GM13977 (cell line): ENCODE measurements around the gene PHRF1.

ENCODE experiments used
- DNase-seq: peaks from one replicate; pipeline ENCODE4 v3.0.0; 2012; ENCODE audit warnings: low spot score
- in situ Hi-C: fragments of 300-500 bp; cut with MboI; formaldehyde crosslinking; loops from one replicate; pipeline ENCODE4 v1.12.0; 2022; ENCODE audit warnings: low sequenced_read_pairs, low pct_unique_long_range_greater_than_20kb, mixed read lengths, inconsistent platforms; ENCODE audit not compliant: unreplicated experiment
- TF ChIP-seq, protein P1 (sequence below): IDR thresholded peaks from 2 replicates; pipeline ENCODE4 v1.5.1; 2012; ENCODE audit warnings: mild to moderate bottlenecking, control low read depth; ENCODE audit not compliant: insufficient read depth; ENCODE audit errors: extremely low read depth, missing control alignments

Gene PHRF1

DNA sequence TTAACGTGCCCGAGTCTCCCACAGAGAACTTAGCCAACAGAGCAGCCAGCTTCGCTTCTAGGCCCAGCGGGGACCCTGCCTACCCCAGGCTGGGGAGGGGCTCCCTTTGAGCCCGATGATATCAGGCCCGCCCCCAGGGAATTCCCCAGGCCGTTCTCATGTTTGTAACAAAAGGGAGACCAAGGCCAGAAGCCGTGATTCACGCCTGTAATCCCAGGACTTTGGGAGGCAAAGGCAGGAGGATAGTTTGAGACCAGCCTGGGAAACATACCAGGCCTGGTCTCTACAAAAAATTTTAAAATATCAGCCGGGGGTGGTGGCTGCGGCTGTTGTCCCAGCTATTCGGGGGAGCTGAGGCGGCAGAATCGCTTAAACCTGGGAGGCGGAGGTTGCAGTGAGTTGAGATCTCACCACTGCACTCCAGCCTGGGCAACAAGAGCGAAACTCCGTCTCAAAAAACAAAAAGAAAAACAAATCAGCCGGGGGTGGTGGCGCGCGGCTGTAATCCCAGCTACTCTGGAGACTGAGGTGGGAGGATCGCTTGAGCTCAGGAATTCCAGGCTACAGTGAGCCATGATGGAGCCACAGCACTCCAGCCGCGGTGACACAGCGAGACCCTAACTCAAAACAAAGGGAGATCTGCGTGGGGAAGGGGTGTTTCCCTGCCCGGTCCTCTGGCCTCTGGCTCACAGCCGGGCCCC, 62.5 kb downstream of the PHRF1 start:
- in situ Hi-C loops: no loop called here
- no peak for DNase-seq
- TF ChIP-seq, protein P1, sequence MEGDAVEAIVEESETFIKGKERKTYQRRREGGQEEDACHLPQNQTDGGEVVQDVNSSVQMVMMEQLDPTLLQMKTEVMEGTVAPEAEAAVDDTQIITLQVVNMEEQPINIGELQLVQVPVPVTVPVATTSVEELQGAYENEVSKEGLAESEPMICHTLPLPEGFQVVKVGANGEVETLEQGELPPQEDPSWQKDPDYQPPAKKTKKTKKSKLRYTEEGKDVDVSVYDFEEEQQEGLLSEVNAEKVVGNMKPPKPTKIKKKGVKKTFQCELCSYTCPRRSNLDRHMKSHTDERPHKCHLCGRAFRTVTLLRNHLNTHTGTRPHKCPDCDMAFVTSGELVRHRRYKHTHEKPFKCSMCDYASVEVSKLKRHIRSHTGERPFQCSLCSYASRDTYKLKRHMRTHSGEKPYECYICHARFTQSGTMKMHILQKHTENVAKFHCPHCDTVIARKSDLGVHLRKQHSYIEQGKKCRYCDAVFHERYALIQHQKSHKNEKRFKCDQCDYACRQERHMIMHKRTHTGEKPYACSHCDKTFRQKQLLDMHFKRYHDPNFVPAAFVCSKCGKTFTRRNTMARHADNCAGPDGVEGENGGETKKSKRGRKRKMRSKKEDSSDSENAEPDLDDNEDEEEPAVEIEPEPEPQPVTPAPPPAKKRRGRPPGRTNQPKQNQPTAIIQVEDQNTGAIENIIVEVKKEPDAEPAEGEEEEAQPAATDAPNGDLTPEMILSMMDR: no peak

DNA sequence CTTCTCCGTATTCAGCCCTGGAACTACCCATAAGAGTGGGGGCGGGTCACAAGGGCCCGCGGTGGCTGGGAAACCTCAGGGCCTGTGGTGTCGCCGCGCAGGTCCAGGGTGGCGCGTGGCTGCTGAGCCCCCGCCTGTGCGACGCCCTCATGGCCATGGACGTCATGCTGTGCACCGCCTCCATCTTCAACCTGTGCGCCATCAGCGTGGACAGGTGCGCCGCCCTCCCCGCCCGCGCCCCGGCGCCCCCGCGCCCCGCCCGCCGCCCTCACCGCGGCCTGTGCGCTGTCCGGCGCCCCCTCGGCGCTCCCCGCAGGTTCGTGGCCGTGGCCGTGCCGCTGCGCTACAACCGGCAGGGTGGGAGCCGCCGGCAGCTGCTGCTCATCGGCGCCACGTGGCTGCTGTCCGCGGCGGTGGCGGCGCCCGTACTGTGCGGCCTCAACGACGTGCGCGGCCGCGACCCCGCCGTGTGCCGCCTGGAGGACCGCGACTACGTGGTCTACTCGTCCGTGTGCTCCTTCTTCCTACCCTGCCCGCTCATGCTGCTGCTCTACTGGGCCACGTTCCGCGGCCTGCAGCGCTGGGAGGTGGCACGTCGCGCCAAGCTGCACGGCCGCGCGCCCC, 63.2 kb downstream of the PHRF1 start:
- no peak for DNase-seq
- in situ Hi-C loops: no loop called here
- TF ChIP-seq, protein P1: no peak

DNA sequence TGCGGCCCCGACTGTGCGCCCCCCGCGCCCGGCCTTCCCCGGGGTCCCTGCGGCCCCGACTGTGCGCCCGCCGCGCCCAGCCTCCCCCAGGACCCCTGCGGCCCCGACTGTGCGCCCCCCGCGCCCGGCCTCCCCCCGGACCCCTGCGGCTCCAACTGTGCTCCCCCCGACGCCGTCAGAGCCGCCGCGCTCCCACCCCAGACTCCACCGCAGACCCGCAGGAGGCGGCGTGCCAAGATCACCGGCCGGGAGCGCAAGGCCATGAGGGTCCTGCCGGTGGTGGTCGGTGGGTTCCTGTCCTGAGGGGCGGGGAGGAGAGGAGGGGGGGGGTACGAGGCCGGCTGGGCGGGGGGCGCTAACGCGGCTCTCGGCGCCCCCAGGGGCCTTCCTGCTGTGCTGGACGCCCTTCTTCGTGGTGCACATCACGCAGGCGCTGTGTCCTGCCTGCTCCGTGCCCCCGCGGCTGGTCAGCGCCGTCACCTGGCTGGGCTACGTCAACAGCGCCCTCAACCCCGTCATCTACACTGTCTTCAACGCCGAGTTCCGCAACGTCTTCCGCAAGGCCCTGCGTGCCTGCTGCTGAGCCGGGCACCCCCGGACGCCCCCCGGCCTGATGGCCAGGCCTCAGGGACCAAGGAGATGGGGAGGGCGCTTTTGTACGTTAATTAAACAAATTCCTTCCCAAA, 63.9 kb downstream of the PHRF1 start:
- in situ Hi-C loops: no loop called here
- DNase-seq: no peak
- TF ChIP-seq, protein P1: no peak

DNA sequence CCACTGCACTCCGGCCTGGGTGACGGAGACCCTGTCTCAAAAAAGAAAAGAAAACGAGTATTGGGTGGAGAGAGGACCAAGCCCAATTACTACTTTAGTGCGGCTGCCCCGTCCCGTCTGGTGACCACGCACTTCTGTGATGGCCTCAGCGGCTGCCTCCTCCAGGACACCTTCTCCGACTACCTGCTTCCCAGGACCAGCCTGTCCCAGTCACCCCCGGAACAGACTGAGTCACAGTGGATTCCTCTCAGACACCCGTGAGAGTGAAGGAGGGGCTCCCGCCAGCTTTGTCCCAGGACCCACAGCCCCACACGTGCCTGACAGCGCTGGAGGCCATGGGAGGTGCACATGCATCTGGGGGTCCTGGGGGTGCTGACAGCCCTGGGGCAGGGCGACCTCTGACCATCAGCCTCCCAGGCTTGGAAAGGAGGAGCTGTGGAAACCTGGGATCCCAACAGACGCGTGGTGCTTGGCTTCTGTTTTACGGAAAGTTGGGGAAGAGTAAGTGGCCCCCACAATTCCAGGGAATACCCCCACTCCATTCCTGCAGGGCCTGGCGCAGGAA, 65.6 kb downstream of the PHRF1 start:
- in situ Hi-C loops: no loop called here
- TF ChIP-seq, protein P1: no peak
- DNase-seq: no peak

DNA sequence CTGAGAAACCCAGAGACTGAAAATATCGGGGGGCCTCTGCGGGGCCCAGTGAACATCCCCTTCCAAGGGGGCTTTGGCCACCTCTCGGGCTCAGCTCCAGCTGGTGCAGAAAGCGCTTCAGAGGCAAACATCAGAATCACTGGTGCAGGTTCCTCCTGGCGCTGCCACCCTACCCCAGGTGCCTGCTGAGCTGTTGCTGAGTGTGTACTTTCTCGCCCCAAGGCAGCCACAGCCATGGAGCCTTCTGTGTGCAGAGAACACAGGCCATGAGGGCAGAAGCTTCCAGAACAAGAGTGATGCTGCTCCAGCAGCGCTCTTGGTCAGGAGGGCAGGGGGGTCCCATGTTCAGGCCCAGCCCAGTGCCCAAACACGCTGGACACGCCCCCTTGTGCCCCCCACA, 67.1 kb downstream of the PHRF1 start:
- in situ Hi-C loops: no loop called here
- TF ChIP-seq, protein P1: no peak
- DNase-seq: no peak

DNA sequence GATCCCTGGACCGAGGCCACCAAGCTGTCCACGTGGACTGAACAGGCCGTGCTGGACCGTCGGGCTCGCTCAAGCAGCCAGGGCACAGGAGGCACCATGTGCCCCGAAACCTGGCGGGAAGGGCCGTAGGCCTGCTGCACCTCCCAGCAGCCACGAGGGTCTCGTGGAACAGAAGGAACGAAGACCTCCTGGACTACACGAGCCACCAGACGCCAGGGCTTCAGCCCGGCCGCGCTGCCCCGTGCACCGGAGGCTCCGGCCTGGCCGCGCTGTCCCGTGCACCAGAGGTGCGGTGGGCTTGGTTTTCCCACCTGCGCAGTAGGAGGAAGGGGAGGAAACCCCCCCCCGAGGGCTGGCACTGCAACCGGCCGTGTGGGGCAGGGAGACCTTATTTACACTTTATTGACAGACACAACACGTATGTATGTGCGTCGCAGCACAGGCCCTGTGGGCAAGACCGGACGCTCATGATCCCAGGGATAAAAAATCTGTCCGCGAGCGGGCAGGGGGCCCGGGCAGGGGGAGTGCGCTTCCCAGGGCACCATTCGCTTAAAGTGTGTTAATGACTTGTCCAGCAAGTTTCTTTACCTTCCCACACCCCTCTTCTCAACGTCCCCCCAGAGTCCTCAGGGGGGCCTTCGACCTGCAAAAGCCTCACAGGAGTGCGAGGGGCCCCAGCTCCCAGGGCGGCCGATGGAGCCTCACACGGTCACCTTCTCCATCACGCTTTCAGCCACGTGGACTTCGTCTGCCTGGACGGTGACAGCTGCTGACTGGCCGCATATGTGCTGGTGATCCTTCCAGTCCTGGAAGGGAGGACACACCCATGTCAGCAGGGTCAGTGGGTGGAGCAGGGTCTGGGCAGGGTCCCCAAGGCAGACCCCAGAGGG, 67.8 kb downstream of the PHRF1 start:
- TF ChIP-seq, protein P1: no peak
- DNase-seq: no peak
- in situ Hi-C loops: no loop called here
